Right atrium auricular region (tissue), 2 donors: ENCODE results near the gene CHCHD4. TPM values are rescaled to one million over a fixed set of nuclear protein-coding genes. Genes with fewer than 3 reads are reported as not detected.
A peak's percentile ranks its signal among the peaks of the same experiment; 100 is the strongest.

Source experiments
- DNase-seq: peaks from one replicate; pipeline ENCODE4 v3.0.0-alpha.2; 2019; ENCODE audit warnings: low spot score
- H3K27ac ChIP-seq, 2 donors: fragments of 200-600 bp; sonication (generic); 1 replicate in 1 of 2; 2 replicates in 1 of 2; pipeline ENCODE4 v1.5.1; 2016 to 2019
- H3K27me3 ChIP-seq, 2 donors: fragments of 200-600 bp; sonication (generic); one replicate each; pipeline versions ENCODE4 v1.5.1 to v1.6.0; 2017 to 2019
- H3K36me3 ChIP-seq: fragments of 200-600 bp; sonication (generic); one replicate; pipeline ENCODE4 v1.5.1; 2016
- H3K4me1 ChIP-seq, 2 donors: fragments of 200-600 bp; sonication (generic); one replicate each; pipeline versions ENCODE4 v1.5.1 to v1.6.0; 2017 to 2019
- H3K4me3 ChIP-seq, 2 donors: fragments of 200-600 bp; sonication (generic); 1 replicate in 1 of 2; 2 replicates in 1 of 2; pipeline ENCODE4 v1.5.1; 2017 to 2019; ENCODE audit warnings: mild to moderate bottlenecking in 1 of 2, moderate library complexity in 1 of 2
- H3K9me3 ChIP-seq, 2 donors: fragments of 200-600 bp; sonication (generic); one replicate each; pipeline ENCODE4 v1.5.1; 2019
- total RNA-seq, 2 donors: library from RNA; depleted of rRNA; stranded (reverse); fragments of >200 nt; gene quantifications; one replicate each; pipeline ENCODE4 v1.1.0, GENCODE V29; 2016
- TF ChIP-seq, protein P1 (sequence below), 2 donors: fragments of 200-600 bp; sonication (generic); IDR thresholded peaks; one replicate each; pipeline ENCODE4 v1.5.1; 2019; ENCODE audit warnings: antibody characterized with exemption in 2 of 2

The CHCHD4 gene
- total RNA-seq, 2 donors from 2014 or later = 24.3 to 32.3 TPM

DNA sequence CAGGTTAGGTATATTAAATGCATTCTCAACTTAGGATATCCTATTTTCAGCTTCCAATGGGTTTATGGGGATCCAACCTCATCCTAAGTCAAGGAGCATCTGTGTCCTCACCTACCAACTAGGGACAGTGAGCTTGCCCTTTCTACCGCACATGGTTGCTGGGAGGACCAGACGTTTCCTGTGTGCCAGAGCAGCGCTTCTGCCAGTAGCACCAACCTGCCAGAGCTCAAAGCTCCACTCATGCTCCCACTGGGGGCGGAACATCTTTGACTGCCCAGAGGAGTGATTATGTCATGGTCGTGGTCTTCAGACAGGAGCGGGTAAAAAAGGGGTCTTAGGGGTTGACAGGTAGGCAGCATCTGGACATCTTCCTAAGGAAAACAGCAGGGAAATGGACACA is 29.0 kb upstream of the CHCHD4 start:
- H3K27ac ChIP-seq = no peak overlapping the region
- no peaks in the 10 kb centered on the region for H3K27me3 ChIP-seq
- TF ChIP-seq, protein P1, sequence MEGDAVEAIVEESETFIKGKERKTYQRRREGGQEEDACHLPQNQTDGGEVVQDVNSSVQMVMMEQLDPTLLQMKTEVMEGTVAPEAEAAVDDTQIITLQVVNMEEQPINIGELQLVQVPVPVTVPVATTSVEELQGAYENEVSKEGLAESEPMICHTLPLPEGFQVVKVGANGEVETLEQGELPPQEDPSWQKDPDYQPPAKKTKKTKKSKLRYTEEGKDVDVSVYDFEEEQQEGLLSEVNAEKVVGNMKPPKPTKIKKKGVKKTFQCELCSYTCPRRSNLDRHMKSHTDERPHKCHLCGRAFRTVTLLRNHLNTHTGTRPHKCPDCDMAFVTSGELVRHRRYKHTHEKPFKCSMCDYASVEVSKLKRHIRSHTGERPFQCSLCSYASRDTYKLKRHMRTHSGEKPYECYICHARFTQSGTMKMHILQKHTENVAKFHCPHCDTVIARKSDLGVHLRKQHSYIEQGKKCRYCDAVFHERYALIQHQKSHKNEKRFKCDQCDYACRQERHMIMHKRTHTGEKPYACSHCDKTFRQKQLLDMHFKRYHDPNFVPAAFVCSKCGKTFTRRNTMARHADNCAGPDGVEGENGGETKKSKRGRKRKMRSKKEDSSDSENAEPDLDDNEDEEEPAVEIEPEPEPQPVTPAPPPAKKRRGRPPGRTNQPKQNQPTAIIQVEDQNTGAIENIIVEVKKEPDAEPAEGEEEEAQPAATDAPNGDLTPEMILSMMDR (IDR thresholded peaks at IDR 0.05) = no peak
- H3K4me1 ChIP-seq = no peaks in the 10 kb centered on the region
- DNase-seq = peak; percentile 43
- no peaks in the 10 kb centered on the region for H3K9me3 ChIP-seq
- H3K4me3 ChIP-seq = no peak overlapping the region
- H3K36me3 ChIP-seq = peaks cover 53% of the 10 kb centered on the region

DNA sequence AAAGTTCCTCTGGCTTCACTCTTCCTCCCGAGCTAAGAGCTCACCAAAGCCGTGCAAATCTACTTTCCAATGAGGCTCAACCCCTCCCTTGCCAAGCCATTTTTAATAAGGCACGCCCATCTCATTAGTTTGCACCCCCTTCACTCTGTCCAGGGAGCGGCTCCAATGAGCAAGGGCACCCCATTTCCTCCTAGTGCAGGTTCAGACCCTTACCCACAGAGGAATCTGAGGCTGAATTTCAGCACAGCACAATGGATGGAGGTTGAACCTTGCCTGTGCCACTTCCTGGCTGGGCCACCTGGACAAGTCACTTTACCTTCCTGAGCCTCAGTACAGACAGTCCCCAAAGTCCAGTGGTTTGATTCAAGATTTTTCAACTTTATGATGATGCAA is 28.3 kb upstream of the CHCHD4 start:
- H3K36me3 ChIP-seq = peaks cover 53% of the 10 kb centered on the region

DNA sequence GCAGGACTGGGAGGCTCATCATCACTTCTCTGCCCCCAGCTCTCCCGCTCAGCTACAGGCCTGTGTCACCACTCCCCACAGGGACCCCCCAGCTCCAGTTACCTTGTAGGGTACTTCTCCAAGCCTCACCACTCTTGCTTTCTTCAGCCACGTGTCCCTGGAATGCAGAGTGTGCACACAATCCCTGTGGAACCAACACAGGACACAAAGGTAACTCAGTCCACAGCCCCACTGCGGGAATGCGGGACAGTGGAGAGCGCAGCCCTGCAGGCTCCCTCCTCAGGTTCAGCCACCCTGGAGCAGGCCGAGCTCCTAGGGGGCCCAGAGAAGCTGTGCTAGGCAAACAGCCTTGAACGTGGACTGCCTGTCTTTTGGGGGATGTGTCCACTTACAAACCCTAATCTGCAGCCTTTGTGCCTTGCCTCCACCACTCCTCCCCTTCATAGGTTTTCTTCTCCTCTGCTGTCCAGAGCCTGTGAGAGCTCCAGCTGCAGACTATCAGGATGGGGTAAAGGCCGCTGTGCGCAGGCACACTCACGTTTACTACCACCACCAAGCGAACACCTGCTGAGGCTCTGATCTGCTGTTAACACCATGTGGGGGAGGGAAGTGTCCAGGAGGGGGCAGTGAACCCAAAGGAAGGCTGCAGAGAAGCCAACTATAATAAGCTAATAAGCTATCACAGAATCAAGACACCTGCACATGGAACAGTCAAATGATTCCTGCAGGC is 27.7 kb upstream of the CHCHD4 start:
- TF ChIP-seq, protein P1 (IDR thresholded peaks at IDR 0.05) = peak in 1 of 2 donors; percentile 16
- DNase-seq = peak; percentile 46
- H3K27ac ChIP-seq = no peak overlapping the region
- H3K9me3 ChIP-seq = no peaks in the 10 kb centered on the region
- H3K27me3 ChIP-seq = no peaks in the 10 kb centered on the region
- peaks cover 51% of the 10 kb centered on the region for H3K36me3 ChIP-seq
- peaks cover 0 to 7% of the 10 kb centered on the region in 2 donors for H3K4me1 ChIP-seq
- H3K4me3 ChIP-seq = no peak overlapping the region

More for the DNA sequence above, 28.3 kb upstream of the CHCHD4 start:
- H3K4me1 ChIP-seq = peaks cover 0 to 6% of the 10 kb centered on the region in 2 donors
- no peak overlapping the region for H3K27ac ChIP-seq
- no peaks in the 10 kb centered on the region for H3K27me3 ChIP-seq
- no peak overlapping the region for H3K4me3 ChIP-seq
- TF ChIP-seq, protein P1 (IDR thresholded peaks at IDR 0.05) = no peak
- H3K9me3 ChIP-seq = no peaks in the 10 kb centered on the region
- DNase-seq = no peak

DNA sequence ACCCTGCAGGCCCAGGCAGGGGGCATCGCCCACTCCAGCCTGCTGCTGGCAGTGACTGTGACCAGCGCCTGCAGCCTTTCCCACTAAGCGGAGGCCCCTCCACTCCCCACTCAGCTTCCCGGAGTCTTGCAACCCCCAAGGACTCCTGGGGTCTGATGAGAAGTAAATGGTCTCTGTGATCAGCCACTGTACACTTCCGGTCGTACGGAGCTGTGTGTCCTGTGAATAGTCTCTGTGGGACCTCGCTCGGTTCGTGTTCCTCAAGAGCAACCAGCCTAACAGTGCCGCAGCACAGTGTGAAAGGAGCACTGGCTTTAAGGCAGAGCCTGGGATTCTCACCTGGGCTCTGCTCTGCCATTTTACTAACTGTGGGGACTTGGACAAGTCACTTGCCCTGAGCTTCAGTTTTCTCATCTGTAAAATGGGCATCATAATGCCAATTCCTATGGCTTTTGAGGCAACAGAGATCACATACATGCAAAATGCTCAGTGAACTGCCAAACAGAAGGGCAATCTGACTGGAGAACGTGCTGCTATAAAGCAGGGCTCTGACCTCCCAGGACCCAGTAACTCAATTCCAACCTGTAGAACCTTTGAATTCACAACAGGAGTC is 26.9 kb upstream of the CHCHD4 start:
- Histone ChIP-seq H3K27ac (no peak overlapping the region), H3K36me3 (peaks cover 51% of the 10 kb centered on the region), H3K4me3 (no peak overlapping the region), H3K4me1 (peaks cover 0 to 13% of the 10 kb centered on the region in 2 donors), H3K27me3 (no peaks in the 10 kb centered on the region), H3K9me3 (no peaks in the 10 kb centered on the region)
- peak; percentile 28 for DNase-seq
- TF ChIP-seq, protein P1 (IDR thresholded peaks at IDR 0.05) = no peak

DNA sequence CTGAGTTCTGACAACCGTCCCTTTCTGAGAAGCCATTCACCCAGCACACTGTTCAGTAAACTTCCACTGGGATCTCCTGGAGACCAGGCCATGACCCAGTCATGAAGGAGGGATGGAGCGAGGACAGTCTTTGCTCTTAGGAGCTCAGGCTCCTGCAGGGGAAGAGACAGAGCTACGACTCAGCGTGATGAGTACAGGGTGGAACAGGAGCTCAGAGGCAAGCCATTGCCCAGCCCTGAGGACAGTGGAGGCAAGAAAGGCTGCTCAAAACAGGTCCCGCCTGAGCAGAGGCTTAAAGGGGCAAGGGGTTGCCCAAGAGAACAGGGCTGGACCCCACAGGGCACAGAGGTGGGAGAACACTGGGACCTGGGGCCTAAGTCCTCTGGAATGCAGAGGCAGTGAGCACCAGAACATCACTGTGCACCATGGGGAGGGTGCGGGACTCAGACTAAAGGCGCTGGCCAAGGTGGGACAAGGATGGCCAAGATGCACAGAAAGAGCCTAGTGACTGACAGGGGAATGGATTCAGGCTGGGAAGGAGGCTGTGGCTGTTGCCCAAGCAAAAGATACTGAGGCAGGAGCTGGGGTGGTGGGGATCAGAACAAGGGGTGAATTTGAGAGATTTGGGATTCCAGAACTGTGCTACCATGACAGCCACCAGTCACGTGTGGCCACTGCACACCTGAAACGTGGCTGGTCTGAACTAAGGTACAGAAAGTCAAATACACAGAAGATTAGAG is 26.0 kb upstream of the CHCHD4 start:
- H3K4me1 ChIP-seq = peaks cover 0 to 22% of the 10 kb centered on the region in 2 donors
- peak; percentile 43 for DNase-seq
- no peaks in the 10 kb centered on the region for H3K27me3 ChIP-seq
- peaks cover 51% of the 10 kb centered on the region for H3K36me3 ChIP-seq
- no peak overlapping the region for H3K4me3 ChIP-seq
- TF ChIP-seq, protein P1 (IDR thresholded peaks at IDR 0.05) = no peak
- H3K9me3 ChIP-seq = no peaks in the 10 kb centered on the region
- H3K27ac ChIP-seq = no peak overlapping the region
